GM18868 (cell line): ENCODE measurements around the gene VPS25.
"Not testable (repeated sequence)": the region's sequence is repeated elsewhere in the genome, so short reads cannot be mapped to it uniquely, and the experiment has no call there.

Experiments used
- ATAC-seq: cut with Tn5 transposase; IDR thresholded peaks from one replicate; pipeline ENCODE4 v1.9.1; 2021; ENCODE audit warnings: mild to moderate bottlenecking, moderate library complexity; ENCODE audit not compliant: unreplicated experiment

The VPS25 gene

DNA sequence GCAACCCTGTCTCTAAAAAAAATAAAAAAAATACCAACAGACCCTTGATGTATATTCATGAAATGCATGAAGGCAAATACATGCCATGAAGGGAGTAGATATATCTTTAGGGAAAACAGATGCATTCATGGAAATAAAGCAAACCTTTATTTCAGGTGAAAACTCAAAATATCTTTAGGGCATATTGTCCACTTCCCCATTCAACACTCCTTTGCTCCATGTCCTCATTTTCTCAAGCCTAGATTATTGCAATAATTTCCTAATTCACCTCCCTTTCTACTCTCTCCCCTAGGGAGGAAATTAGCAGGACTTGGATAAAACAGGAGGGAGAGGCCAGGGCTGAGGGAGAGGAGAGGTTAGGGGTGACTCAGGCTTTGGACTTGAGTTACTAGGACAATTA, 5.7 kb upstream of the VPS25 start:
- no peak for ATAC-seq

DNA sequence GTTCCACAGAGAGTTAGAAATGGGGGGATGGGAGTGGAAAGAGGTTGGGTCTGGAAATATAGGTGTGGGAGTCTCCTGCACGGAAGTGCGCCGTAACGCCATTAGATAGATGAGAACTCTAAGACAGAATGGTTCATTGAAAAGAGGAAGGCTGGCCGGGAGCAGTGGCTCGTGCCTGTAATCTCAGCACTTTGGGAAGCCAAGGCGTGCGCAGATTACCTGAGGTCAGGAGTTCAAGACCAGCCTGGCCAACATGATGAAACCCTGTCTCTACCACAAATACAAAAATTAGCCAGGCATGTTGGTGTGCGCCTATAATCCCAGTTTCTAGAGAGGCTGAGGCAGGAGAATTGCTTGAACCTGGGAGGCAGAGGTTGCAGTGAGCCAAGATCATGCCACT, 5.2 kb upstream of the VPS25 start:
- not testable (repeated sequence) for ATAC-seq

GRCh38 chr17:42769964-42770363, 3.3 kb upstream of the VPS25 start:
- ATAC-seq, result not testable (repeated sequence)

- no peak for ATAC-seq
Observed at GRCh38 chr17:42772945-42773289, 332 bp upstream of the VPS25 start.

DNA sequence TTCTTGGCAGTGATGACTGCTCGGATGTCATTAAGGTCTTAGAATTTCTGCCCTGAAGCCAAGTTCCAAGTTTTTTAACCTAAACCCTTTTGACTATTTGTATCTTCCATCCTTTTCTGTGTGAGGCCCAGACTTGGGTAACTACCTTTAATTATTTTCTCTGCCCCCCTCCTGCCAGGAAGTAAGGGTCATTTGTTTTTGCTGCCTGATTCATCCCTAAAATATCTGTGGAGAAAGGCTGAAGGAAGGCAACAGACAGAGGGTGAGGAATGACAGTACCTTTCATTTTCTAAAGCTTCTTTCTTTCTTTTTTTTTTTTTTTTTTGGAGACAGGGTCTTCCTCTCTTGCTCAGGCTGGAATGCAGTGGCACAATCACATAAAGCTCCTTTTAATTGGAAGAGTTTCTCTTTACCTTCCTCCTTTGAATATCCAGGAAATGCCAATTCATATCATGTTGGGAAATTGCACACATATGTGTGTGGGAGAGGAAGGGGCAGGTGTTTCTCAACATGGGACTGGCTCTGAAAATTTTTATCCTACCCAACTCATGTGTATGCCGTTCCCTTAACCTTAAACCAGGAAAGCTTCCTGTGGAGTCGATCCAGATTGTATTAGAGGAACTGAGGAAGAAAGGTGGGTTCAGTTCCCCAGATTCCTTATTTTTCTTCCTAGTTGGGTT, 957 bp downstream of the VPS25 start:
- ATAC-seq, result no peak

DNA sequence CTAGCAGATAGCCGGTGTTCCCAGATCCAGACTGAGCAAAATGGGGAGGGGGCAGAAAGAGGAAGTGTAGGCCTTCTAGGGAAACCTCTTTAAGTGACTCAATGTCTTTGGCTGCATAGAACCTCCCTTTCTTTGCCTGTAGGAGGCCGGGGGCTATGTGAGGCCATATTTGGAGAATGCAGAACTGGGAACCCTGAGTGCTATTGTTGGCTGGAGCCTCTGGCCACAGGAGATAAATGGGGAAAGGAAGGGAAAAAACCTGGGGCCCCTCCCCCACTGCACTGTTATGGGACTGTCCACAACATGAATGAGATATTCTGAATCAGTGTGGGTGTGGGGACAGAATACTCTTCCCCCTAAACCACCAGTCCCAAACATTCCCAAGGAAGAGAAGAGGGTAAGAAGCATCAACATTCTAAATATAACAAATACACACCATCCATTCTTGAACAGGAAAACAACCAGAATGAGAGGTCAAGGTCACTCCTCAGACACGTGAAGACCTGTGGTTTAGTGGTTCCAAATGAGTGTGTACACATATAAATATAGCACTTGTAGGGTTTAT, 2.4 kb downstream of the VPS25 start:
- ATAC-seq, result no peak

DNA sequence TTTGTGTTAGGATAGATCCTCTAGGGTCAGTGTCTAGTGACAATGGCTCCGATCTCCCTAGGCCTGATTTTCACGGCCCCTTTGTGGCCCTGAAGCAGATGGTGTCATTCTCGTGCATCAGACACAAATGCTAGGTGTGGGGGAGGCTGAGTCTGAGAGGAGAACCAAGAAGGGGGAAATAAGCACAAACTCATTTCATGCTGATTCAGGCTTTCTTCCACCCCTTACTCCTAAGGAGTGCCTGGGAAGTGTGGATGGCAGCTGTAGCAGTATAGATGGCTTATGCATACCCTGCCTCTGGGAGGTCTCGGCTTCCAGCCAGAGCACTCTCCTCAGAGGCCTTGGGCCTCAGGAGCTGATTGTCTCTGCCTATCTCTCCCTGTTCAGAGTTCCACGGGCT, 5.3 kb downstream of the VPS25 start:
- no peak for ATAC-seq

DNA sequence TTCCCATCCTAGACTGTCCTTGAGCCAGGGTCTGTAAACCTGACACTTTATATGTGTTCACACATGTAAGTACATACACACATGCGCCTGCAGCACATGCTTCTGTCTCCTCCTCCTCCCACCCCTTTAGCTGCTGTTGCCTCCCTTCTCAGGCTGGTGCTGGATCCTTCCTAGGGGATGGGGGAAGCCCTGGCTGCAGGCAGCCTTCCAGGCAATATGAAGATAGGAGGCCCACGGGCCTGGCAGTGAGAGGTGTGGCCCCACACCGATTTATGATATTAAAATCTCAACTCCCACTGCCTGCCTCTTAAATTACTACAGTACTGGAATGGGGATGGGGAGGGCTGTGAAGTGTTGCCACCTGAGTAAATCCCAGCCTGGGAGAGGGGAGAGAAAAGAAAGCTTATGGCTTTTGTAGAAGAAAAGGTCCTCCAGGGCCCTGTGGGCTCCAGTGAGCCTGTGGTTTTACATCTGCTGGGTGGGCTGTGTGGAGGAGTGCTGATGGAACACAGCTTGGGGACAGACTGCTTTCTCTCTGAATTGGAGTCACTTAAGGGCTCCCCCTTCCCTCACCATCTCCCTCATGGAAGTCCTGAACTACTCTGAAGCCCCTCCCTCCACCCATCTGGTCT, 6.2 kb downstream of the VPS25 start:
- ATAC-seq, result no peak

DNA sequence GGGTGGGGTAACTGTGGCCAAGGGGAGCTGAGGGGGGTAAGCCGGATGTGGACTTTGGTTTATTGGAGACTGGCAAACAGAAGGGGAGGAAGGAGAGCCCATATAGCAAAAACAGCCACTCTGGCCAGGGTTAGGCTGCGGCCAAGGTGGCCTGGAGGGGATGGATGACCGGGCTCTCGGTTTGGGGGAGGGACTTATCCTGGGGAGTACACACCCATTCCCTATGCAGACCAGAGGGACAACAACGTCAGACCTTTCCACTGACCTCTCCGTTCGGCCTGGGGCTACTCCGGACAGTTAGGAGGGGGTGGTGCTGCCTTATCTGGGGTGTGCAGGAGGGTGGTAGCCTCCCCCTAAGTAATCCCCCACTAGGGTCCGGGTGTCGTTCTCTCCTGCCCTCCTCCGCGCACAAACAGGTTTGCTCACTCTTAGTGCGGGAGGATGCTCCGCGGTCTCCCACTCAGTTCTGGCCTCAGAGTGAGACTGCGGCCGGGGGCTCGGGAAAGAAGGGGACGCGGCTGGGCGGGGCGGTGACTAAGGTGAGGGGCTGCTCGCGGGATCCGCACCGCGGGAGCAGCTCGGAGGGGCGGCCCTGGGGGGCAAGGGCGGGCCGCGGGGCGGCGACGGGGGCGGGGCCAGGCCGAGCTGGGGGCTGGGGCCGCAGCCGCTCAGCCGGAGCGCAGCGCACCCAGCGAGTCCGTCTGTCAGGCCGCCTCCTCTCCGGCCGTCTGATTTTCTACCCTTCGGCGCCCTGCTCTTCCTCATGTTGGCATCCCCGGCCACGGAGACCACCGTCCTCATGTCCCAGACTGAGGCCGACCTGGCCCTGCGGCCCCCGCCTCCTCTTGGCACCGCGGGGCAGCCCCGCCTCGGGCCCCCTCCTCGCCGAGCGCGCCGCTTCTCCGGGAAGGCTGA, 6.9 kb downstream of the VPS25 start, which contains the start of gene WNK4:
Gene WNK4 (plus strand): TSS at position 675 of the 915 bp plus-strand sequence. CDS start 89 bp downstream, at position 764.
- ATAC-seq, result no peak

DNA sequence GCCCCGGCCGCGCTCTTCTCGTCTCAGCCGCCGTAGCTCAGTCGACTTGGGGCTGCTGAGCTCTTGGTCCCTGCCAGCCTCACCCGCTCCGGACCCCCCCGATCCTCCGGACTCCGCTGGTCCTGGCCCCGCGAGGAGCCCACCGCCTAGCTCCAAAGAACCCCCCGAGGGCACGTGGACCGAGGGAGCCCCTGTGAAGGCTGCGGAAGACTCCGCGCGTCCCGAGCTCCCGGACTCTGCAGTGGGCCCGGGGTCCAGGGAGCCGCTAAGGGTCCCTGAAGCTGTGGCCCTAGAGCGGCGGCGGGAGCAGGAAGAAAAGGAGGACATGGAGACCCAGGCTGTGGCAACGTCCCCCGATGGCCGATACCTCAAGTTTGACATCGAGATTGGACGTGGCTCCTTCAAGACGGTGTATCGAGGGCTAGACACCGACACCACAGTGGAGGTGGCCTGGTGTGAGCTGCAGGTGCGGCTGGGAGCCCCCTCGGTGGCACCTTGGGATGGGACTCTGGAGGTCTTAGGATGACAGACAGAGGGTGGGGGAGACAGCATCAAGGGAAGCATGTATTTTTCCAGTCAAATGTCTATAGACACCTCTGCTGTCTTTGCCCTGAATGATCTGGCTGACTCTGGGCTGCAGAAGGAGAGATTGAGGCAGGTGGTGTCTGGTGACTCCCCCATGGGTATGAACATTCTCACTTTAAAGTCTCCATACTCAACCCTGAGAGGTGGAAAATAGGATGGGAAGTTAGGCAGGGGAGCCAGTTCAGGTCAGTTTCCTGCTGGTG, 7.8 kb downstream of the VPS25 start:
- no peak for ATAC-seq

- ATAC-seq, result no peak
Observed at GRCh38 chr17:42781639-42782165, 8.5 kb downstream of the VPS25 start.

GRCh38 chr17:42782166-42783061, 9.2 kb downstream of the VPS25 start:
- ATAC-seq, result no peak

DNA sequence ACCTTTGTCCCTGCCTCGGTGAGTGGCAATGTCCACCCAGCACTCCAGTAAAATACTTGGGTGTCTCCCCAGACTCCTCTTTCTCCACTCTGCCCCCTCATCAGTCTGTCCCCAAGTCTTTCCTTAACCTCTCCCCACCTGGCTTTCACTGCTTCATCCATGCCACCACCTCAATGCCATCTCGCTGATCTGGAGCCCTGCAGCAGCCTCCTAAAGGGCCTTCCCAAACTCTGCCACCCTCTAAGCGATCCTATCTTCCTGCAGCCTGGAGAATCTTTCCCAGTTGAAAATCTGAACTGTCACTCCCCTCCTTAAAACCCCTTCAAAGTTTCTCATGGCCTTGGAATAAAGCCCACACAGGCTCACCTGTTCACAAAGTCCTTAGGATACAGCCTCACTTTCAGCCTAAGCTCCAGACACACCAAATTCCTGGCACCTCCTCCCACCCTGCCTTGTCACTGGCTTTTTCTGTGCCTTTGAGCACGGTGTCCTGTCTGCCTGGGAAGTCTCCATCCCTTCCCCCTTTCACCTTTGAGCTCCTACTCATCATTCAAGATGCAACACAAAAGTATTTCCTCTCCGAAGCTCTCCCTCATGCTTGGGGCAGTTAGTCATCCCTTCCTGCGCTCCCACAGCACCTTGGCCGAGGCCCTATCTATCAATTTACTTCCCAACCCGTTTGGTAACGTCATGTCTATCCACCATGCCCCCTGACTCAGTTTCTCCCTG, 10.0 kb downstream of the VPS25 start:
- ATAC-seq, result no peak

GRCh38 chr17:42783791-42784138, 10.5 kb downstream of the VPS25 start:
- no peak for ATAC-seq

DNA sequence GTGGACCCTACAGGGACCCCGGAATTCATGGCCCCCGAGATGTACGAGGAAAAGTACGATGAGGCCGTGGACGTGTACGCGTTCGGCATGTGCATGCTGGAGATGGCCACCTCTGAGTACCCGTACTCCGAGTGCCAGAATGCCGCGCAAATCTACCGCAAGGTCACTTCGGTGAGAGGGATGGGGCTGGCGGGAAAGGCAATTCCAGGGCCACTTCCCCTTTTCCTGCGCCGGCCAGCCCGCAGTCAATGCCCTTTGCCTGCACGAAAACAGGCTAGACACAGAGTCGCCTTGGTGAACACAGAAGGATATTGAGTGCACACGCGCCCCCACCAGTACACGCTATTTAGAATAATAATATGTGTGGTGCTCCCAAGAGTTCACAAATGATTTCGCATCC, 11.2 kb downstream of the VPS25 start:
- ATAC-seq, result no peak

DNA sequence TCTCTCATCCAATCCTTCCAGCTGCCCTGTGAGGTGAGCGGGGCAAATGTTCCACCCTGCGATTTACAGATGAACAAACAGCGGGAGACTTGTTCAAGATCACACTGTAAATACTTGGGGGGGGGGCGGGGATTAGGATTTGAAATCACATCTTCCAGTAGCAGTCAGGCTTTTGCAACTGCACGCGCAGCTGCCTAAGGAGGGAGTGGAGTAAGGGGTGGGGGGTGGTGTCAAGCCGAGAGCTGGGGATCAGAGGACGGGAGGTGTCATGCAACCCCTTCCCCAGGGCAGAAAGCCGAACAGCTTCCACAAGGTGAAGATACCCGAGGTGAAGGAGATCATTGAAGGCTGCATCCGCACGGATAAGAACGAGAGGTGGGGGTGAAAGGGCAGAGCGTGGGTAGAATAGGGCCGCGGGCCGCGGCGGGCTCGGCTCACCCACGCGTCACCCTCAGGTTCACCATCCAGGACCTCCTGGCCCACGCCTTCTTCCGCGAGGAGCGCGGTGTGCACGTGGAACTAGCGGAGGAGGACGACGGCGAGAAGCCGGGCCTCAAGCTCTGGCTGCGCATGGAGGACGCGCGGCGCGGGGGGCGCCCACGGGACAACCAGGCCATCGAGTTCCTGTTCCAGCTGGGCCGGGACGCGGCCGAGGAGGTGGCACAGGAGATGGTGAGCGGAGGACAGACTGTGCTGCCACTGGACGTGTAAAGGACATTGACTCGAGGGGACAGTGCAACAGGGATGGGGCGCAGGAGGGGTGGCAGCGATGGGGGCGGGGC, 11.8 kb downstream of the VPS25 start:
- ATAC-seq, result no peak

- ATAC-seq, result no peak
Observed at GRCh38 chr17:42787266-42787665, 14.0 kb downstream of the VPS25 start.

DNA sequence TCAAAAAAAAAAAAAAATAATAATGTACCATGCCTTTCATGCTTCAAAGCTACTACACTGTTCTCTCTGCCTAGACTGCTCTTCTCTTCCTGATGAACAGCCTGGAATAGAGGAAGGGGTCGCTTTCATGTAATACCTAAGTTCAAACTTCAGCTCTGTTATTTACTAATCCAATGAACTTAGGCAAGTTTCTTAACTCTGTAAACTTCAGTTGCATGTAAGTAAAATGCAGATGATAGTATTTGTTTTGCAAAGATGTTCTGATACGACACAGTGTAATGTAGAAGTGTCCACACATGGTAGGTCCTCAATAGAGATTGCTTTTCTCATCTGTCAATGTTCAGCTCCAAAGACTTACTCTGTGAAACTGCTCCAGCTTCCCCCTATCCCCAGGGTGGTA, 18.7 kb downstream of the VPS25 start:
- ATAC-seq, result no peak
